Measurements from ENCODE around the gene ROBO1. TPM values are rescaled to one million over a fixed set of nuclear protein-coding genes. Genes with fewer than 3 reads are reported as not detected.

ROBO1 gene
- total and polyA plus RNA-seq, 2 donors (not counting 3 experiments of a cell fraction or from before 2014, with no cell fraction given) = 5.9 to 14.2 TPM

DNA sequence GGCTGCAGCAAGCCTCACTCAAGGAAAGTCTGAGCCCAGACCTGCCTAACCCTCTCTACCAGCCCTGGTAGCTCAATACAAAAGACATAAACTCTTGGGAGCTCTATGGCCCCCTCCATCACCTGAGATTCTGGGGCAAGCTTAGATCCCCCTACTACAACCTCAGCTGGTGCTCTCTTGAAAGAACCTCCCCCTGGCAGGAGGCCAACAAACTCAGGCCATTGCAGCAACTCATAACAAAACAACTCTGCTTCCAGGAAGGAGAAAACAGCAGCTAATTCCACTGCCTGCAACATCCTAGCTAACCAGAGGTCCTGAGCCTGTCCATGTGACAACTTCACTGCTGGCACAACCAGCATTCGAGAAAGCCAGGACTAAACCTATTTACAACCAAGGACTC lies 169.2 kb downstream of the ROBO1 start:
- DNase-seq (ENCODE audit: low read depth, low spot score) = peak; percentile 37
- dilution Hi-C loops (cut with MboI; ENCODE audit: extremely low pct_ligation_motif_present, low sequenced_read_pairs) = no loop called here

GRCh38 chr3:79597709-79598108 lies 170.1 kb downstream of the ROBO1 start:
- no TSS peak for BruUV-seq (replicated peaks)
- H3K9me1 ChIP-seq (replicated peaks; ENCODE audit: control insufficient read depth, extremely low read depth, insufficient read depth, low read length) = no peaks in the 10 kb centered on the region
- TF ChIP-seq JUN (IDR thresholded peaks at IDR 0.05; ENCODE audit: borderline replicate concordance, insufficient read depth, insufficient read length, low read depth) (no peak), EZH2 (IDR thresholded peaks at IDR 0.05; ENCODE audit: borderline replicate concordance, low read depth, low read length, severe bottlenecking) (no peak), CTCF (IDR thresholded peaks at IDR 0.05; ENCODE audit: extremely low read depth in 1 of 2, insufficient read depth in 1 of 2, low read depth in 1 of 2, low read length in 2 of 2) (no peak), GATA2 (IDR thresholded peaks at IDR 0.05; ENCODE audit: insufficient read depth, insufficient read length, low read depth, low read length) (no peak), FOS (IDR thresholded peaks at IDR 0.05; ENCODE audit: borderline replicate concordance, insufficient read depth, low read length) (no peak), POLR2AphosphoS5 (IDR thresholded peaks at IDR 0.05; ENCODE audit: insufficient read depth, low read depth, low read length) (no peak), MYC (IDR thresholded peaks at IDR 0.05; ENCODE audit: low read depth, low read length) (no peak), POLR2A (IDR thresholded peaks at IDR 0.05; ENCODE audit: low read depth, low read length) (no peak)
- TF ChIP-seq, protein P1, sequence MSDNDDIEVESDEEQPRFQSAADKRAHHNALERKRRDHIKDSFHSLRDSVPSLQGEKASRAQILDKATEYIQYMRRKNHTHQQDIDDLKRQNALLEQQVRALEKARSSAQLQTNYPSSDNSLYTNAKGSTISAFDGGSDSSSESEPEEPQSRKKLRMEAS (IDR thresholded peaks at IDR 0.05; ENCODE audit: insufficient read depth, insufficient read length) = no peak
- intact Hi-C loops (cut with micrococcal nuclease) (no loop called here), dilution Hi-C loops (cut with MboI; ENCODE audit: extremely low pct_ligation_motif_present, low sequenced_read_pairs) (no loop called here)
- H3K4me2 ChIP-seq (ENCODE audit: insufficient read depth, low read length) = no peak overlapping the region
- no peaks in the 10 kb centered on the region for H3K27me3 ChIP-seq (ENCODE audit: control insufficient read depth in 2 of 2, insufficient read depth in 2 of 2, low read length in 2 of 2)
- H4K20me1 ChIP-seq (replicated peaks; ENCODE audit: control insufficient read depth, extremely low read depth, insufficient read depth, low read length) = no peaks in the 10 kb centered on the region
- no peak for DNase-seq (ENCODE audit: low read depth, low spot score)
- no peak overlapping the region for H3K4me3 ChIP-seq (replicated peaks in 1 of 3; ENCODE audit: insufficient read depth in 1 of 3, low read depth in 1 of 3, low read length in 3 of 3)
- no peak overlapping the region for H3K27ac ChIP-seq (ENCODE audit: insufficient read depth, low read depth, low read length)
- CTCF ChIA-PET = no interaction called here
- H3K36me3 ChIP-seq (ENCODE audit: control insufficient read depth in 2 of 2, extremely low read depth in 1 of 2, insufficient read depth in 2 of 2, low read length in 2 of 2) = no peaks in the 10 kb centered on the region
- H3K9ac ChIP-seq (replicated peaks; ENCODE audit: extremely low read depth, insufficient read depth, low read length) = no peak overlapping the region
- no peak overlapping the region for H2AFZ ChIP-seq (ENCODE audit: low read depth, low read length)
- no peaks in the 10 kb centered on the region for H3K4me1 ChIP-seq (ENCODE audit: control insufficient read depth, extremely low read depth, insufficient read depth, low read length)
- no peak for FAIRE-seq
- POLR2A ChIA-PET = no interaction called here
- no peaks in the 10 kb centered on the region for H3K79me2 ChIP-seq (ENCODE audit: control insufficient read depth, insufficient read depth, low read length)
- H3K9me3 ChIP-seq (replicated peaks; ENCODE audit: control insufficient read depth, insufficient read depth, low read length) = no peaks in the 10 kb centered on the region

More for the DNA sequence above, 169.2 kb downstream of the ROBO1 start:
- ChIA-PET CTCF (interaction anchor here (0.6 kb wide), 1 partner anchor 150 kb away, joined by 3 read pairs; no protein-coding TSS in a partner anchor), POLR2A (no interaction called here)
- no peaks in the 10 kb centered on the region for H3K27me3 ChIP-seq (ENCODE audit: control insufficient read depth in 2 of 2, insufficient read depth in 2 of 2, low read length in 2 of 2)
- H3K9me1 ChIP-seq (replicated peaks; ENCODE audit: control insufficient read depth, extremely low read depth, insufficient read depth, low read length) = no peaks in the 10 kb centered on the region
- no peak overlapping the region for H3K4me3 ChIP-seq (replicated peaks in 1 of 3; ENCODE audit: insufficient read depth in 1 of 3, low read depth in 1 of 3, low read length in 3 of 3)
- H2AFZ ChIP-seq (ENCODE audit: low read depth, low read length) = no peak overlapping the region
- TF ChIP-seq MYC (IDR thresholded peaks at IDR 0.05; ENCODE audit: low read depth, low read length) = no peak
- no peaks in the 10 kb centered on the region for H3K4me1 ChIP-seq (ENCODE audit: control insufficient read depth, extremely low read depth, insufficient read depth, low read length)
- no peaks in the 10 kb centered on the region for H3K79me2 ChIP-seq (ENCODE audit: control insufficient read depth, insufficient read depth, low read length)
- H3K9ac ChIP-seq (replicated peaks; ENCODE audit: extremely low read depth, insufficient read depth, low read length) = no peak overlapping the region
- intact Hi-C loops (cut with micrococcal nuclease) = no loop called here
- H4K20me1 ChIP-seq (replicated peaks; ENCODE audit: control insufficient read depth, extremely low read depth, insufficient read depth, low read length) = no peaks in the 10 kb centered on the region
- FAIRE-seq = no peak
- no peak overlapping the region for H3K27ac ChIP-seq (ENCODE audit: insufficient read depth, low read depth, low read length)
- no peaks in the 10 kb centered on the region for H3K9me3 ChIP-seq (replicated peaks; ENCODE audit: control insufficient read depth, insufficient read depth, low read length)
- no TSS peak for BruUV-seq (replicated peaks)
- no peaks in the 10 kb centered on the region for H3K36me3 ChIP-seq (ENCODE audit: control insufficient read depth in 2 of 2, extremely low read depth in 1 of 2, insufficient read depth in 2 of 2, low read length in 2 of 2)
- no peak overlapping the region for H3K4me2 ChIP-seq (ENCODE audit: insufficient read depth, low read length)

All from endothelial cell of umbilical vein (primary cell).